Osteoblast (primary cell): ENCODE results near the gene CDC26. TPM values are rescaled to one million over a fixed set of nuclear protein-coding genes. Genes with fewer than 3 reads are reported as not detected.
"Not testable (repeated sequence)": the region's sequence is repeated elsewhere in the genome, so short reads cannot be mapped to it uniquely, and the experiment has no call there.

ENCODE experiments used
- DNase-seq: peaks from one replicate; pipeline ENCODE4 v3.0.0; 2011; ENCODE audit warnings: low spot score, mixed read lengths; ENCODE audit not compliant: insufficient read length; ENCODE audit errors: missing footprints
- H2AFZ ChIP-seq: 2 replicates; pipeline ENCODE4 v1.6.0; 2011; ENCODE audit warnings: mild to moderate bottlenecking, low read length
- H3K27ac ChIP-seq: 2 replicates; pipeline ENCODE4 v1.5.1; 2011; ENCODE audit warnings: mild to moderate bottlenecking, low read depth, low read length, moderate library complexity
- H3K27me3 ChIP-seq: 2 replicates; pipeline ENCODE4 v1.6.0; 2012; ENCODE audit warnings: mild to moderate bottlenecking, control low read depth, inconsistent platforms, low read length, moderate library complexity; ENCODE audit not compliant: insufficient read depth
- H3K36me3 ChIP-seq: 2 replicates; pipeline ENCODE4 v1.5.1; 2011; ENCODE audit warnings: mild to moderate bottlenecking, low read length, control low read depth, moderate library complexity; ENCODE audit not compliant: insufficient read depth
- H3K4me1 ChIP-seq: 2 replicates; pipeline ENCODE4 v1.5.1; 2011; ENCODE audit warnings: mild to moderate bottlenecking, low read length, control low read depth, moderate library complexity; ENCODE audit not compliant: insufficient read depth
- H3K4me2 ChIP-seq: 2 replicates; pipeline ENCODE4 v1.6.0; 2011; ENCODE audit warnings: mild to moderate bottlenecking, low read length; ENCODE audit not compliant: insufficient read depth
- H3K4me3 ChIP-seq: fragments of 200-600 bp; sonication (generic); 3 replicates; pipeline ENCODE4 v1.5.1; 2012; ENCODE audit warnings: mild to moderate bottlenecking, low read length, inconsistent platforms; ENCODE audit not compliant: insufficient read depth
- H3K79me2 ChIP-seq: 2 replicates; pipeline ENCODE4 v1.6.0; 2012; ENCODE audit warnings: mild to moderate bottlenecking, low read length, control low read depth, inconsistent platforms; ENCODE audit not compliant: insufficient read depth
- H3K9me3 ChIP-seq: 2 replicates; pipeline ENCODE4 v1.5.1; 2011; ENCODE audit warnings: low read depth, low read length, control low read depth
- H4K20me1 ChIP-seq: 2 replicates; pipeline ENCODE4 v1.6.0; 2012; ENCODE audit warnings: mild to moderate bottlenecking, low read length, control low read depth; ENCODE audit not compliant: insufficient read depth
- total RNA-seq: library from RNA; depleted of rRNA; stranded (reverse); fragments of >200 nt; gene quantifications from 2 replicates; pipeline ENCODE4 v1.2.3, GENCODE V29; 2012
- TF ChIP-seq, protein P1 (sequence below): IDR thresholded peaks from 2 replicates; pipeline ENCODE4 v1.5.1; 2011; ENCODE audit warnings: mild to moderate bottlenecking, low read depth, low read length, moderate library complexity; ENCODE audit errors: extremely low read depth

CDC26 gene
- total RNA-seq, 1 donor = 27.9 TPM

DNA sequence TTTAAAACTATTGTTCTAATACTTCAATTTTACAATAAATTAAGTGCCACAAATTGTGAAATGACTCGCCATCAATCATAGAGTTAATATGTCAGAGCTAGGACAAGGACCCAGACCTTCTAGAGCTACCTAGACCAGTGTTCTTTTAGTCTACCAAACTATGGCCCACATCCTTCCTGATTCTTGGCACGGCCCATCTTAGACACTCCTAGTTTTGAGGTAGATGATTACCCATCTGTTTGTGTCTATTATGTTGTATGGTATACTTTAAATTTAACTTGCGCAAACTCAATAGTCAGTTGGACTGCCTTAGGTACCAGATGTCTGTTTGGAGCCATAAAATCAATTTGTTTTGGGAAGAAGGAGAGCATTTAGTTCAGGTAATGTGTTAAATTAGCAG is 17.5 kb downstream of the CDC26 start:
- H3K27ac ChIP-seq = no peak overlapping the region
- DNase-seq = no peak
- no peak overlapping the region for H3K4me2 ChIP-seq
- no peaks in the 10 kb centered on the region for H3K9me3 ChIP-seq
- no peak overlapping the region for H2AFZ ChIP-seq
- peaks cover 35% of the 10 kb centered on the region for H3K36me3 ChIP-seq
- TF ChIP-seq, protein P1, sequence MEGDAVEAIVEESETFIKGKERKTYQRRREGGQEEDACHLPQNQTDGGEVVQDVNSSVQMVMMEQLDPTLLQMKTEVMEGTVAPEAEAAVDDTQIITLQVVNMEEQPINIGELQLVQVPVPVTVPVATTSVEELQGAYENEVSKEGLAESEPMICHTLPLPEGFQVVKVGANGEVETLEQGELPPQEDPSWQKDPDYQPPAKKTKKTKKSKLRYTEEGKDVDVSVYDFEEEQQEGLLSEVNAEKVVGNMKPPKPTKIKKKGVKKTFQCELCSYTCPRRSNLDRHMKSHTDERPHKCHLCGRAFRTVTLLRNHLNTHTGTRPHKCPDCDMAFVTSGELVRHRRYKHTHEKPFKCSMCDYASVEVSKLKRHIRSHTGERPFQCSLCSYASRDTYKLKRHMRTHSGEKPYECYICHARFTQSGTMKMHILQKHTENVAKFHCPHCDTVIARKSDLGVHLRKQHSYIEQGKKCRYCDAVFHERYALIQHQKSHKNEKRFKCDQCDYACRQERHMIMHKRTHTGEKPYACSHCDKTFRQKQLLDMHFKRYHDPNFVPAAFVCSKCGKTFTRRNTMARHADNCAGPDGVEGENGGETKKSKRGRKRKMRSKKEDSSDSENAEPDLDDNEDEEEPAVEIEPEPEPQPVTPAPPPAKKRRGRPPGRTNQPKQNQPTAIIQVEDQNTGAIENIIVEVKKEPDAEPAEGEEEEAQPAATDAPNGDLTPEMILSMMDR = no peak
- H3K4me3 ChIP-seq = no peak overlapping the region
- H4K20me1 ChIP-seq = peaks cover 2% of the 10 kb centered on the region
- H3K79me2 ChIP-seq = no peaks in the 10 kb centered on the region
- no peaks in the 10 kb centered on the region for H3K27me3 ChIP-seq
- H3K4me1 ChIP-seq = no peaks in the 10 kb centered on the region

DNA sequence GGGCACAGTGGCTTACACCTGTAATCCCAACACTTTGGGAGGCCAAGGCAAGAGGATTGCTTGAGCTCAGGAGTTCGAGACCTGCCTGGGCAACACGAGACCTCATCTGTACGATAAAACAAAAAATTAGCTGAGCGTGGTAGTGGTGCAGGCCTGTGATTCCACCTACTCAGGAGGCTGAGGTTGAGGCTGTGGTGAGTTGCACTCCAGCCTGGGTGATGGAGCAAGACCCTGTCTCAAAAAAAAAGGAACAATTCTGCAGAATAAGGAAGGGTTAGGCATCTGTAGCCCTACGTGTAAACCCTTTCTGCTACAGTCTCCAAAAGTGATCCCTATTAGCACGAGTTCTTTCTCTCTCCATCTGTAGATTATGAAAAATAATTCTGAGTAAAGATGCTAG is 19.9 kb downstream of the CDC26 start:
- no peak for DNase-seq
- Histone ChIP-seq H3K4me1 (no peaks in the 10 kb centered on the region), H3K27ac (no peak overlapping the region), H3K4me2 (no peak overlapping the region), H3K36me3 (peaks cover 28% of the 10 kb centered on the region), H3K79me2 (peaks cover 3% of the 10 kb centered on the region), H2AFZ (no peak overlapping the region), H3K9me3 (no peaks in the 10 kb centered on the region), H3K27me3 (no peaks in the 10 kb centered on the region), H3K4me3 (no peak overlapping the region), H4K20me1 (peaks cover 2% of the 10 kb centered on the region)
- TF ChIP-seq, protein P1 = no peak

DNA sequence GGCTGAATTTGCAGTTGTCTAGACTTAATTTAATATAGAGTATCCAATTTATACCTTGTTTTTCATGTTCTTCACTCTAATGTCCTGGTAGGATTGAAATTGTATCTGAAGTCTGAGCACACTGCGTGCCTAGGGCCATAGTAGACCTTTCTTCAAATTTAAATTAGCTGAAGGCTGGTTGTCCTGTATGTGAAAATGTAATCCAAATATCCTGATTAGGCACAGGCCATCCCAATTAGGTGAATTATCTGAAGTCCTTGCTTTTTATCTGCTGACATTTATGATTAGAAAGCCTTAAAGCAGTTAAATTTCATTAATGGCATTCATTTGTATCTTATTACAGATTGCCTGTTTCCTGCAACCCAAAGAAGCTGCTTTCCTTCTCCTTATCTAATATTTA is 20.4 kb downstream of the CDC26 start:
- no peak overlapping the region for H2AFZ ChIP-seq
- TF ChIP-seq, protein P1 = no peak
- no peaks in the 10 kb centered on the region for H3K9me3 ChIP-seq
- no peaks in the 10 kb centered on the region for H3K4me1 ChIP-seq
- H3K27me3 ChIP-seq = no peaks in the 10 kb centered on the region
- no peak overlapping the region for H3K4me3 ChIP-seq
- H3K27ac ChIP-seq = no peak overlapping the region
- H4K20me1 ChIP-seq = peaks cover 2% of the 10 kb centered on the region
- peaks cover 23% of the 10 kb centered on the region for H3K36me3 ChIP-seq
- DNase-seq = no peak
- H3K4me2 ChIP-seq = no peak overlapping the region
- peaks cover 3% of the 10 kb centered on the region for H3K79me2 ChIP-seq

DNA sequence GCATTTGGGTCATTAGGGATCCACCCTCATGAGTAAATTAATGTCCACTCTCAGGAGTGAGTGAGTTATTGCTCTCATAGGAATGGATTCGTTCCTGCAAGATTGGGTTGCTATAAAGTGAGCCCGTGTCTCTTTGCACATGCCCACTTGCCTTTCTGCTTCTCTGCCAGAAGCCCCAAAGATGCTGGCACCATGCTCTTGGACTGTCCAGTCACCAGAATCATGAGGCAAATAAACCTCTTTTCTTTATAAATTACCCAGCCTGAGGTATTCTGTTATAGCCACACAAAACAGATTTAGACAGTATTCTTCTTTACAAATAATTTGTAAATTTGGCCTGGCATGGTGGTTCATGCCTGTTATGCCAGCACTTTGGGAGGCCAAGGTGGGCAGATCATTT is 24.6 kb downstream of the CDC26 start:
- H3K4me2 ChIP-seq = no peak overlapping the region
- DNase-seq = no peak
- no peaks in the 10 kb centered on the region for H3K9me3 ChIP-seq
- H3K4me1 ChIP-seq = no peaks in the 10 kb centered on the region
- no peak overlapping the region for H2AFZ ChIP-seq
- no peaks in the 10 kb centered on the region for H3K27me3 ChIP-seq
- peaks cover 5% of the 10 kb centered on the region for H4K20me1 ChIP-seq
- peaks cover 15% of the 10 kb centered on the region for H3K79me2 ChIP-seq
- H3K4me3 ChIP-seq = no peak overlapping the region
- TF ChIP-seq, protein P1 = no peak
- H3K27ac ChIP-seq = no peak overlapping the region
- H3K36me3 ChIP-seq = peaks cover 3% of the 10 kb centered on the region

DNA sequence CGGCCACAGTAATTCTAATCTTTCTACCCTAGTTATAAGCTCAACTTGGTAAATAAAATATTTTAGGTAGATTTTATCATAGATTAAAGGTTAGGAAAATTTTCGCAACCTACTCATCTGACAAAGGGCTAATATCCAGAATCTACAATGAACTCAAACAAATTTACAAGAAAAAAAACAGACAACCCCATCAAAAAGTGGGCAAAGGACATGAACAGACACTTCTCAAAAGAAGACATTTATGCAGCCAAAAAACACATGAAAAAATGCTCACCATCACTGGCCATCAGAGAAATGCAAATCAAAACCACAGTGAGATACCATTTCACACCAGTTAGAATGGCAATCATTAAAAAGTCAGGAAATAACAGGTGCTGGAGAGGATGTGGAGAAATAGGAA is 25.7 kb downstream of the CDC26 start:
- H3K27ac ChIP-seq, DNase-seq, H3K4me2 ChIP-seq, H3K4me3 ChIP-seq, H2AFZ ChIP-seq, H3K9me3 ChIP-seq, H3K4me1 ChIP-seq, H4K20me1 ChIP-seq, H3K27me3 ChIP-seq, H3K36me3 ChIP-seq: not testable (repeated sequence)
- peaks cover 26% of the 10 kb centered on the region for H3K79me2 ChIP-seq
